HG03097 (cell line): ENCODE results near the gene MEIS3.
"Not testable (repeated sequence)": the region's sequence is repeated elsewhere in the genome, so short reads cannot be mapped to it uniquely, and the experiment has no call there.

Source experiments
- ATAC-seq: cut with Tn5 transposase; IDR thresholded peaks from one replicate; pipeline ENCODE4 v1.9.1; 2021; ENCODE audit not compliant: unreplicated experiment, low FRiP score

The MEIS3 gene

DNA sequence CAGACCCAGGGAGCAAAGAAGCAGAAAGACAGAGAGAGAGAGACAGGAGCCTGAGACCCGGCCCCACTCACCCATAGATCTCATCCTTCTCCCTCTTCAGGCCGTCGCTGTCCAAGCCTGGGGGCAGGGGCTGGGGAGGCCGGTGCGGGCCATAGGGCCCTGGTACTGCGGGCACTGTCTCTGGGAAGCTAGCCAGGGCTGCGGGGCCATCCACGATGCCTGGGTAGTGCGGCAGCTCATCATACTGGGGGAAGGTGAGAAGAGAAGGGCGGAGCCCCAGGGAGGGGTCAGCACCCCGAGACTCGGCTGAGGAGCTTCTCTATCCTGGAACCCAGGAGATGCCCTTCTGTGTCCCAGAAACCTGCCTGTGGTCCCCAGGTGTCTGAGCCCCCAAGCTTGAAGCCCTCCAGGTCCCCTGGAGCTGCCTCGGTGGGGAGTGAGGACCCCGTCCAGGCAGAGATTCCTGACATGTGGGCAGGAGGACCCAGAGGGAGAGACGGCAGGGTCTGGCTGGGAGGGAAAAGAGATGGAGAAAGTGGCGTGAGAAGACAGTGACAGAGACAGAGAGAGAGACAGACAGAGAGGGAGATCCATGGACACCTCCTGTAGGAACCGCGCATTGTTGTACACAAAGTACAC lies 2.1 kb downstream of the MEIS3 start:
- no peak for ATAC-seq

DNA sequence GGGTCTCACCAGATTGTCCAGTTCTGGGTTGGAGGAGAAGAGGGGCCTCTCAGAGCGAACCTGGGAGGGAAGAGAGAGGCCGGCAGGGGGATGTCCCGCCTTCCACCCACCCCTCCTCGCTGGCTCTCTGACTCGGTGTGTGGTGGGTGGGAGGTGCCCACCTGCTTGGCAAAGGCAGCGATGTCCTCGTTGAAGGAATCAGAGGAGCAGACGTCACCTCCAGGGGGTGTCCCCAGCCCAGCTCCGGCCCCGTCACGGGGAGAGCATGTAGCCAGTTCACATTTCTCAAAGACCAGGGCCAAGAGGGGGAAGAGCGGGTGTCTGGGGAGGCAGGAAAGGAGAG lies 2.7 kb downstream of the MEIS3 start:
- no peak for ATAC-seq

DNA sequence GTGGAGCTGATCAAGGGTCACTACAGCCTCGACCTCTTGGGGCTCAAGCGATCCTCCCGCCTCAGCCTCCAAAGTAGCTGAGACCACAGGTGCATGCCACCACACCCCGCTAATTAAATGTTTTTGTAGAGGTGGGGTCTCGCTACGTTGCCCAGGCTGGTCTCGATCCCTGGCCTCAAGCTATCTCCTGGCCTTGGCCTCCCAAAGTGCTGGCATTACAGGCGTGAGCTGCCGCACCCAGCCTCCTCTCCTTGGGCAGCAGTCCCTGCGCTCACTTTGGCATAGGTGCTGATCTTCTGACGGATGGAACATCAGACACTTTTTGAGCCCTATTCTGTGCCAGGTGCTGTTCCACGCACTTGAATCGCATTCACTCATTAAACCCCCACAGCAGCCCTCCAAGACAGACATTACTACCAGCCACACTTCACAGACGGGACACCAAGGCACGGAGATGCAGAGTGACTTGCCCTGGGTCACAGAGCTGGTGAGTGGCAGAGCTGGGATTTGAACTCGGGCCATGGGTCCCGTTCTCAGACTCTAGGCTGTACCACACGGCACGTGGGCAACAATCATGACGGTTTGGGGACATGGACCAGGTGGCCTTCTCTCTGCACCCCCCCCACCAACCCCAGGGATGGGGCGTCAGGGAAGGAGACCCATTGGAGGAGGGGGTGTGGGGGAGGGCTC lies 3.2 kb downstream of the MEIS3 start:
- no peak for ATAC-seq

DNA sequence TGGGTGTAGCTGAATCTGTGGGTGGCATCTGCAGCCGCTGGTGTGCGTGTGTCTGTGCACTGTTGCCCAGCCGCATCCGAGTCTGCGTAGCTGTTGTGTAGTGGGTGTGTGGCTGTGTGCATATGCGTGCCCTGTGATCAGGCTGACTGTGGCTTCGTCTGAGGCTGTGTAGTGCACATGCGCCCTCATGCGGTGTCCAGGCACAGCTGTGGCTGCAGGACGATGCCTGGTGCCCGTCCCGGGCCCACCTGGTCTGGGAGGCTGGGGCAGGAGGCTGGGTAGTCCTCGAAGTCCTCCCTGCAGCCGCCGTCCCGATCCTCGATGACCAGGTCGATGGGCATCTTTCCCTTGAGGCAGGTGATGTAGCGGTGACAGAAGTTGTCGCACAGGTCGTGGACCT lies 4.9 kb downstream of the MEIS3 start:
- no peak for ATAC-seq

DNA sequence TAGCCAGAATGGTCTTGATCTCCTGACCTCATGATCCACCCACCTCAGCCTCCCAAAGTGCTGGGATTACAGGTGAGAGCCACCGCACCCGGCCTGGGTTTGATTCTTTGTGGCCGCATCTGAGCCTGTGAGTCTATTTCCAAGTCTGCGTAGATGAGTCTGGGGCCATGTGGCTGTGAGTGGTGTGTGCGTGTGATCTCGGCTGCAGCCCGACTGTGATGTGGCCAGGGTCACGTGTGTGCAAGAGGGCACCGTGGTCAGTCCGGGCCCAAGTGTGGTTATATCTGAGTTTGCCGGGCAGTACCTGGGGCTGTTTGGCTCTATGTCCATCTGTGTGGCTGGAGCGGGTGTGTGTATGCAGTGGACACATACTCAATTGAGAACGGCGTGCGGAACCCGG lies 5.4 kb downstream of the MEIS3 start:
- ATAC-seq = no peak

DNA sequence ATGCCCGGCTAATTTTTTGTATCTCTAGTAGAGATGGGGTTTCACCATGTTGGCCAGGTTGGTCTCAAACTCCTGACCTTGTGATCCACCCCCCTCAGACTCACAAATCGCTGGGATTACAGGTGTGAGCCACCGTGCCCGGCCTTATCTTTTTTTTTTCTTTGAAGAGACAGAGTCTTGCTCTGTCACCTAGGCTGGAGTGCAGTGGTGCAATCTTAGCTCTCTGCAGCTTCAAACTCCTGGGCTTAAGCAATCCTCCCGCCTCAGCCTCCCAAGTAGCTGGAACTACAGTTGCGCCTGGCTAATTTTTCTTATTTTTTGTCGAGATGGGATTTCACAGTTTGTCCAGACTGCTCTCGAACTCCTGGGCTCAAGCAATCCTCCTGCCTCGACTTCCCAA lies 7.6 kb downstream of the MEIS3 start:
- not testable (repeated sequence) for ATAC-seq

DNA sequence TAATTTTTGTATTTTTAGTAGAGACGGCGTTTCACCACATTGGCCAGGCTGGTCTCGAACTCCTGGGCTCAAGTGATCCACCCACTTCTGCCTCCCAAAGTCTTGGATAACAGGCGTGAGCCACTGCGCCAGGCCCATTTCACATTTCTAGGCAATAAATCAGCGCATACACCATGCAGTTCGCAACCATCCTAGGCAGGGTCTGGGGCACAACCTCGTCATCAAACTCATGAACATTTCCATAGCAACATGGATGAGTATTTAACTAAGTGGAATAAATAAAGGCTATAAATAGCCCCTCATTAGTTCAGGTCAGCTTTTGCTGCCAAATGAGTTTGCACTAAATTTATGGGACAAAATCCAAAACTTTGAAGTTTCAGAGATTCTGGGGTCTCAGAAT lies 8.2 kb downstream of the MEIS3 start:
- no peak for ATAC-seq

DNA sequence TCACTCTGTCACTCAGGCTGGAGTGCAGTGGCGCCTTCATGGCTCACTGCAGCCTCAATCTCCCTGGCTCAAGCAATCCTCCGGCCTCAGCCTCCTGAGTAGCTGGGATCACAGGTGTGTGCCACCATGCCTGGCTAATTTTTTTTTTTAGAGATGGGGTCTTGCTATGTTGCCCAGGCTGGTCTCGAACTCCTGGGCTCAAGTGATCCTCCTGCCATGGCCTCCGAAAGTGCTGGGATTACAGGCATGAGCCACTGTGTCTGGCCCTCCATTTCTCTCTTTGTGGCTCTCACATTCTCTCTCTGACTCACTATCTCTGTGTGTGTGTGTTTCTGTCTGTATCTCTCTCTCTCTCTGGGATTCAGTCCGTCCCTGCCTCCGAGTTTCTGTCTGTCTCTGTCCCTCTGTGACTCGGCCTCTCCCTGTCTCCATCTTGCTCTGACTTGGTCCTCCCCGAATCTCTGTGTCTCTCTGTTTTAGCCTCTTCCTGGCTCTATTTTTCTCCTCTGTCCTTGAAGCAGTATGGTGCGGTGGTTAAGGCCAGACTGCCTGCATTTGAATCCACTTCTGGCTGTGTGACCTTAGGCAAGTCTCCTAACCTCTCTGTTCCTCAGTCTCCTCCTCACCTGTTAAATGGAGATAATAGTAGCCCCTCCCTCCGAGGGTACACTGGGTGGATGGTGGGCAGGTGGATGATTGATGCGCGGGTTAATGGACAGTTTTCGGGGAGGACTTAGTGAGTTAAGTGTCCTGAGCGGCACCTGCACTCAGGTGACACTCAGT lies 11.0 kb downstream of the MEIS3 start:
- no peak for ATAC-seq

DNA sequence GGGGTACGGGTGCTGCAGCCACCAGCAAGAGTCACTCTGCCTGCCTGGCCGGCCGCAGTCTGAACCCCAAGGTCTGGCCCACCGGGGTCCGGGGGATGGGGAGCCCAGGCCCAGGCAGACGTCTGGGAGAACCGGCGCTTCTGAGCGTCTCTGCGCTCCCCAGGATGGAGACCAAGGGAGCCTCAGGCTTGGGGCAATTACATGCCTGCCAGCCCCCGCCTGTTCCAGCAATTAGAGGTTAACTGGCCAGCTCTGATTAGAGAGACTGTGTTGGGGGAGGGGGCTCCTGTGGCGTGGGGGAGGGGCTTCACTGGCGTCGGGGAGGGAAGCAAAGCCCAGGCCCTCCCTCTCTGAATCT lies 11.9 kb downstream of the MEIS3 start:
- no peak for ATAC-seq

DNA sequence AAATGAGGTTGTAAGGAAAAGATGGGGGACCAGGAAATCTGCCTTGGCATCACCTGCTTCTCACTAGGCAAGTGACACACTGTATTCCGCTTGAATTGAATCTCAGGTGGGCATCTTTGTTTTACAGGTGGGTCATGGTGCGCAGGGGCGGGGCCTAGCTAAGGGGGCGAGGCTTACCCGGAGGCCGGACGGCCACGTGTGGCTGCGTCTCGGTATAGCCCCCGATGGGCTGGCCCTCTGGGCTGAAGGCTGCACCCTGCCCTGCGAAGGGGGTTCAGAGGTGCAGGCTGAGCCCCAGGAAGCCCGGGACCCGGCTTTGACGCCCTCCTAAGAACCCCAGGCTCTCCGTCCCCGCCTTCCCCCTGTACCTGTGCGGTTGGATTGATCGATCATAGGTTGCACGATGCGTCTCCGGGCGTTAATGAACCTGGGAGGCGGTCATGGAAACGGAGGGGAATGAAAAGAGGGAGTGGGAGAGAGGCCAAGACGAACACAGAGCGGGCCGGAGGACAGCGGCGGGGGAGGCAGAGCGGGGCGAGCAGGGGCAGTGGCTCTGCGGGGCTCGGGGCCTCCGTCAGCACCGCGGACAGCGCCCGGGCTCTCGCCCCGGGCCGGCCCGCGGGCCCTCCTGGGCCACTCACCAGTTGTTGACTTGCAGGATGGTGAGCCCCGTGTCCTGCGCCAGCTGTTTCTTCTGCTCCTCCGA lies 12.5 kb downstream of the MEIS3 start:
- ATAC-seq = no peak

DNA sequence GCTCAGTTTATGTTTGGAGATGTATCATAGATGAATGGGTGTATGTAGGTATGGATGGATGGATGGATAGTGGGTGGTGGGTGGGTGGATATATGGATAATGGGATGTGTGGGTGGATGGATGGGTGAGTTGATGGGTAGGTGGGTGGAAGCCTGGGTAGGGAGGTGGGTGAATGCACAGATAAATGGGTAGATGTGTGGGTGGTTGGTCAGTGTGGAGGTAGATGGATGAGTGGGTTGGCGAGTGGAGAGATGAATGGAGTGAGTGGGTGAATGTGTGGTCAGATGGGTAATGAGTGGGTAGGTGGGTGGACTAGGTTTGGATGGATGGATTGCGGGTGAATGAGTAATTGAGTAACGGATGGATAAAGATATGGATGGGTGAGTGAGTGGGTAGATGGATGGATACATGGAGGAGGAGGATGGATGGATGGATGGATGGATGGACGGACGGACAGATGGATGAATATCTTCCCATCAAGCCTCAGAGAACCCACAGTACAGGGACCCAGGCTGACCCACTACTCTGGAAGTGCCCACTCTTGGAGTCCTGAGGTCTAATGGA lies 13.4 kb downstream of the MEIS3 start:
- ATAC-seq = no peak

DNA sequence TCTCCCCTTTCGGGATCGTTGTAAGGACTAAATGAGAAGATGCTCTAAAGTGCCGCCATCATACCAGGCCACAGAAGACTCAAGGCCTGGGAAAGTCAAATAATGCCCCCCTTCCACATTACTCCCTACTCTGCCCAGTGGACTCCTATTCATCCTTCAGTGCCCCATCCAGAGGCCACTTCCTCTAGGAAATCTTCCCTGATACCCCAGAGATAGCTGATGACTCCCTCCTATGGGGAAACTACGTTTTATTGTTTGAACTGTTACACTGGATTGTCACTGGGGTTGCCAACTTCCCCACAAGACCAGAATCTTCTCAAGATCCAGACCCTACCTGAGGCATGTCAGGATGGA lies 14.2 kb downstream of the MEIS3 start:
- ATAC-seq = no peak

DNA sequence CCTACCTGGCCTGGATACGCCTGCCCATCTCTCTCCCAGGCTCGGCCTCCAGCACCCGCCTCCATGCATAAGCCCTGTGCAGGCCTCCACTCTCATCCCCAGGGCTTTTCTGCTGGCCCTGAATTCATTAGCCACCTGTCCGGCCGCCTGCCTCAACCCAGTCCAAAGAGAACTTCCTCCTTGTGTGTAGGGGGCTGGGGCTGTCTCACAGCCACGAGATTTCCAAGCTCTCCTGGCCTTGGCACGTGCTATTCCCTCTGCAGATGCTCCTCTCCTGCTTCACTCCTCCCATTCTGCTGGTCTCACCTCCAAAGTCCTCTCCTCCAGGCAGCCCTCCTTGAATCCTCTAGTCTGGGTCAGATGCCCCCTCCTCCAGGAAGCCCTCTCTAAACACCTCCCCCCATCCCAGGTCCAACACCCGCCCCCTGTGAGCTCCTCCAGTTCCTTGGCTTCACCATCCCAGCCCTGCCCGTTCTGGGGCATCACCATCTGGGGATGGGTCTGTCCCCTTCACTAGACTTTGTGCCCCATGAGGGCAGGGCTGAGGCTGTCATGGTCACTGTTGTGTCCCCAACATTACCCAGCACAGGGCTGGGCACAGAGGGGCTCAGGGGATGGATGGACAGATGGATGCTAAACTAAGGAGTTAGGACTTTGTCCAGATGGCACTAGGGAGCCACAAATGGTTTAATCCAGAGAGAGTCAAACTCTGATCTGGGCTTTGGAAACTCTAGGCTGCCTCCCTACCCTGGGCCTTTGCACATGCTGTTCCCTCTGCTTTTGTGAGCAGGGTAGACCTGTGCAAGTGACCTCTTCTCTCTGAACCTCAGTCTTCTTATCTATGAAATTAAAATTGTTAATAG lies 14.8 kb downstream of the MEIS3 start:
- ATAC-seq = no peak

DNA sequence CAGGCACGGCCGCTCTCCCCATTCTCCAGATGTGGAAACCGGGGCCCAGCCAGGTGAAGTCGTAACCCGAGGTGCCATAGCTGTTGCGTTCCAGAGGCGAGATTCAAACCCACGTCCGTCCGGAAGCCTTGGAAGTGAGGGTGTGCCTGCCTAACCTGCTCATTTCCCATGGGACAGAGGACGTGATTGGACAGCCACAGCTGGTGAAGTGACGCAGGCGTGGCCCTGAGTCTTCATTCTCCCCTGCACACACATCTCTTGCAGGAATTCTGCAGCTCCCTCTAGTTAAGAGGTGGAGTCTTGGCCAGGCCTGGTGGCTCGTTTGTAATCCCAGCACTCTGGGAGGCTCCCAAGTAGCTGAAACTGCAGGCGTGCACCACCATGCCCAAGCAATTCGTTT lies 16.8 kb downstream of the MEIS3 start:
- ATAC-seq = no peak

DNA sequence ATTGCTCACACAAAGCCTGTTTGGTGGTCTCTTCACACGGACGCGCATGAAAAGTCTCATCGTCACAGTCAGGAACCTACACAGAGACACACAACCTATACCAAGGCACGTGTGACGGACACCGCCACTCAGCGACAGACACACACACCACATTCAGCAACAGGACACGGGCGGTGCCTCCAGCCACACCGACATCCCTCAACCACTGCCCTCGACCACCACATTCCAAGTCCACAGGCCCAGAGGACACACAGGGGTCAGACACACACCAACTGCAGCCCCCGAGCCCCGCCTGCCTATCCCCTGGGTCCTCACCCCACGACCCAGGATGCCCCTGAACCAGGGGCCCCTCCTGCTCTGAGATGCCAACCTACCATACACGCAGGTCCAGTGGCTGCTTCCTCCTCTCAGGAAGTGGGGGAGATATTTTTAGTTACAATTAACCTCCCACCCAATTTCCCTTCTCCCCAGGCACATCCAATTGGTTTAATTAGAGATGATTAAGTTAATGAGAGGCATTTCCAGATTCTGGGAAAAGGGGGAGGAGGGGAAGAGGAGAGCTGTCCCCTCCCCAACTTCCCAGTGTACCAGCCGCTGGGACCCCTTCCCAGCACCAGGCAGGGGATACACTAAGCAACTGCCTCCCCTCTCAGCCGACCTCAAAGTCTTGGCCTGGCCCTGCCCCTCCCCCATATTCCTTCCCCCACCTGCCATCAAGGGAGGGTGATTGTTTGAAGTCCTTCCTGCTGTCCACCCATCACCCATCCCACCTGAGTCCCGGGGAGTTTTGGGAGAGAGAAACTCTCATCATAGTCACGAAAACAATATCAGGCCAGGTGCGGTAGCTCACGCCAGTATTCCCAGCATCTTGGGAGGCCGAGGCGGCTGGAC lies 20.4 kb downstream of the MEIS3 start:
- no peak for ATAC-seq

DNA sequence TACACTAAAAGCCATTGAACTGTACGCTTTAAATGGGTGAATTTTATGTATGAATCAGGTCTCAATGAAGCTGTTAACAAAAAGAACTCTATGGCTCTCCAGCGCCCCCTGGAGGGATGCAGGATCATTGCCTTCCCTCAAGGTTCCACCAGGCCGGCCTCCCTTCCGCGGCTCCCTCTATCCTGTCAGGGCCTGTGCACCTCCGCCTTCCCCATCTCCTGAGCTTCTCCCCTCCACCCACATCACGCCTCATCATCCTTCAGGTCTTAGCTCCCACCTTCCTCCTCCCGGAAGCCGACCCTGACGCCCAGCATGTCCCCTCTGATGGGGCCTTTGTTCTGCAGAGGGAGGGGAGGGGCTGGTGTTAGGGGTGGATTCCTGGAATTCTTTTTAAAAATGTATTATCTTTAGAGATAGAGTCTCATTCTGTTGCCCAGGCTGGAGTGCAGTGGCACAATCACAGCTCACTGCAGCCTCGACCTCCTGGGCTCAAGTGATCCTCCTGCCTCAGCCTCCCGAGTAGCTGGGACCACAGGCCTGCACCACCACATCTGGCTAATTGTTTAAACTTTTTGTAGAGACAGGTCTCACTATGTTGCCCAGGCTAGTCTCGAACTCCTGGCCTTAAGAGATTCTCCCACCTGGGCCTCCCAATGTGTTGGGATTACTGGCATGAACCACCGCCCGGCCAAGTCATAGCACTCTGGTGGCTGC lies 27.7 kb downstream of the MEIS3 start:
- no peak for ATAC-seq

DNA sequence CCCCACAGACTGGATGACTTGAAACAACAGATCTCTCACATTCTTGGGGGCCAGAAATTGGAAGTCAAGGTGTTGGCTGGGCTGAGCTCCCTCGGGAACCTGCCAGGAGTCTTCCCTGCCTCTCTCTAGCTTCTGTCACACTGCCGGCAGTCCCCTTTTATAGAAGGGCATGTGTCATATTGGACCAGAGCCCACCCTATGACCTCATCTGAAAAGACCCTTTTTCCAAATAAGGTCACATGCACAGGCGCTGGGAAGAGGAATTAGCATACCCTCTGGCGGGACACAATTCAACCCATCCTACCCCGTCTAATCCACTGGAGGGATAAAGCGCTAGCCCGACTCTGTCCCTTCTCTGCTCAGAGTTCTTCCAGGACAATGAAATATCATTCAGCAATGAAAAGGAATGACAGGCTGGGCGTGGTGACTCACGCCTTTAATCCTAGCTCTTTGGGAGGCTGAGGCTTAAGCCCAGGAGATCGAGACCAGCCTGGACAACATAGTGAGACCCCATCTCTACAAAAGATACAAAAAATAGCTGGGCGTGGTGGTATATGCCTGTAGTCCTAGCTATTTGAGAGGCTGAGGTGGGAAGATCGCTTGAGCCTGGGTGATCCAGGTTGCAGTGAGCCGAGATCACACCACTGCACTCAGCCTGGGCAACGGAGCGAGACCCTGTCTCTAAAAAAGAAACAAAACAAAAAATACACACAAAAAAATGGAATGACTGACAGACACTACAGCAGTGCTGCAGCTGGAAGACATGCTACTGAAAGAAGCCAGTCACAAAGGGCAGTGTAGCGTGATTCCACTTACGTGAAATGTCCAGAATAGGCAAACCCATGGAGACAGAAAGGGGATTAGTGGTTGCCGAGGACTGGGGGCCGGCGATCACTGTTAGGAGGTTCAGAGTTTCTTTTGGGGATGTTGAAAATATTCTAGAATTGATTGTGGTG lies 28.5 kb downstream of the MEIS3 start:
- no peak for ATAC-seq

DNA sequence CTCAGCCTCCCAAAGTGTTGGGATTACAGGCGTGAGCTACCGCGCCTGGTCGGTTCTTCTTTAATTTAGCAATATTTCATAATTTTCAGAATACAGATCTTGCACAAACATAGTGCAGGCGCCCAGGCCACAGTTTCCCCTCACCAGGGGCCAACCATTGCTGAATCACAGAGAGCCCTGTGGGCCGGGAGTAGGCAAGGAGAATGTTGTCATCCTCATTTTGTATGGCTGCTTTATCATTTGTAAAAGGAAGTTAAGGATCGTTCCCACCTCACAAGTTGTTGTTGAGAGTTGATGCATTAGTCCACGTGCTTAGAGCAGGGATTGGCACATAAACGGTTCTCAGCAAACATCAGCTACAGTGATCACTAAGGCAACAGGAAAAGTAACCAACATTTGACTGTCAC lies 30.2 kb downstream of the MEIS3 start:
- no peak for ATAC-seq
